Measurements from ENCODE around the gene LLPH. TPM values are rescaled to one million over a fixed set of nuclear protein-coding genes. Genes with fewer than 3 reads are reported as not detected.

The LLPH gene
- total and polyA plus RNA-seq, 2 of the 13 experiments (the other 11 are each of a cell fraction or from before 2014, with no cell fraction given), result 4.2 to 25.6 TPM

DNA sequence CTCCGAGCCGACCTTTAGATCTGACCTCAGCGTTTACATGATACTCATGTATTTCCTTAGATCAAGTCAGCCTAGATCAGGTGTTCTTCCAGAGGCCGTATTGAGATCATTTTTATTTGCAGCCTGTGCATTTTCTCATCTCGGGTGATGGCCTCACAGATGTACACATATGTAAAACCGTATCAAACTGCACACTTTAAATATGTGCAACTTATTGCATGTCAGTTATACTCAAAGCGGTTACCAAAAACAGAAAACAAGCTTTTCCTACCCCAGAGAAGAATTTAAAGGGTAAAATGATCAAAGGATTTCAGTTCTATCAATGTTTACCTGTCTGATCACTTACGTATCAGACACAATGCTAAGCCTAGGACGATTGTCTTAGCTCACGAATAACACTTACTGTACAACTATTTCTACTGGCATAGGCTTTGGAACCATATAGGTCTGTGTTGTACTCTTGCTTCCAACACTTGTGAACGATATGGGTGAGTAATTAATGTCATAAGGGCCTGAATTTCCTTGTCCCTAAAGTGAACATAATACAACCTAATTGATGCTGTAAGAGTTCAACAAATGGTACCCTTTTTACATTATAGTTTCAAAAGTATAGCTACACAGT is 628 bp upstream of the LLPH start (continued):
- TF ChIP-seq ISL2 (CRISPR knock-in tag; IDR thresholded peaks at IDR 0.05), result 0 out of 2 replicates have a peak, but pooled peaks have one; percentile 3
- no peak for TF ChIP-seq RNF2 (conservative IDR thresholded peaks at IDR 0.05; ENCODE audit: low read depth)
- TF ChIP-seq, protein P1, sequence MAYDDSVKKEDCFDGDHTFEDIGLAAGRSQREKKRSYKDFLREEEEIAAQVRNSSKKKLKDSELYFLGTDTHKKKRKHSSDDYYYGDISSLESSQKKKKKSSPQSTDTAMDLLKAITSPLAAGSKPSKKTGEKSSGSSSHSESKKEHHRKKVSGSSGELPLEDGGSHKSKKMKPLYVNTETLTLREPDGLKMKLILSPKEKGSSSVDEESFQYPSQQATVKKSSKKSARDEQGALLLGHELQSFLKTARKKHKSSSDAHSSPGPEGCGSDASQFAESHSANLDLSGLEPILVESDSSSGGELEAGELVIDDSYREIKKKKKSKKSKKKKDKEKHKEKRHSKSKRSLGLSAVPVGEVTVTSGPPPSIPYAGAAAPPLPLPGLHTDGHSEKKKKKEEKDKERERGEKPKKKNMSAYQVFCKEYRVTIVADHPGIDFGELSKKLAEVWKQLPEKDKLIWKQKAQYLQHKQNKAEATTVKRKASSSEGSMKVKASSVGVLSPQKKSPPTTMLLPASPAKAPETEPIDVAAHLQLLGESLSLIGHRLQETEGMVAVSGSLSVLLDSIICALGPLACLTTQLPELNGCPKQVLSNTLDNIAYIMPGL (CRISPR knock-in tag; IDR thresholded peaks at IDR 0.05; ENCODE audit: borderline replicate concordance in 1 of 2, low read depth in 1 of 2), result no peak
- TF ChIP-seq, protein P2, sequence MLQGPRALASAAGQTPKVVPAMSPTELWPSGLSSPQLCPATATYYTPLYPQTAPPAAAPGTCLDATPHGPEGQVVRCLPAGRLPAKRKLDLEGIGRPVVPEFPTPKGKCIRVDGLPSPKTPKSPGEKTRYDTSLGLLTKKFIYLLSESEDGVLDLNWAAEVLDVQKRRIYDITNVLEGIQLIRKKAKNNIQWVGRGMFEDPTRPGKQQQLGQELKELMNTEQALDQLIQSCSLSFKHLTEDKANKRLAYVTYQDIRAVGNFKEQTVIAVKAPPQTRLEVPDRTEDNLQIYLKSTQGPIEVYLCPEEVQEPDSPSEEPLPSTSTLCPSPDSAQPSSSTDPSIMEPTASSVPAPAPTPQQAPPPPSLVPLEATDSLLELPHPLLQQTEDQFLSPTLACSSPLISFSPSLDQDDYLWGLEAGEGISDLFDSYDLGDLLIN (CRISPR knock-in tag; IDR thresholded peaks at IDR 0.05; ENCODE audit: borderline replicate concordance), result no peak
- no peak for TF ChIP-seq ZNF572 (CRISPR knock-in tag; IDR thresholded peaks at IDR 0.05)
- TF ChIP-seq ZNF3 (CRISPR knock-in tag; IDR thresholded peaks at IDR 0.05), result no peak
- TF ChIP-seq SP1 (IDR thresholded peaks at IDR 0.05), result no peak
- TF ChIP-seq SP1 (CRISPR knock-in tag; IDR thresholded peaks at IDR 0.05), result no peak
- TF ChIP-seq KLF11 (CRISPR knock-in tag; IDR thresholded peaks at IDR 0.05), result no peak
- TF ChIP-seq ZNF589 (CRISPR knock-in tag; conservative IDR thresholded peaks at IDR 0.05), result no peak
- no peak for TF ChIP-seq BORCS8-MEF2B (CRISPR knock-in tag; IDR thresholded peaks at IDR 0.05)
- no peak for TF ChIP-seq ZNF235 (CRISPR knock-in tag; IDR thresholded peaks at IDR 0.05; ENCODE audit: borderline replicate concordance)
- no peak for TF ChIP-seq ZNF564 (CRISPR knock-in tag; IDR thresholded peaks at IDR 0.05)
- TF ChIP-seq, protein P3, sequence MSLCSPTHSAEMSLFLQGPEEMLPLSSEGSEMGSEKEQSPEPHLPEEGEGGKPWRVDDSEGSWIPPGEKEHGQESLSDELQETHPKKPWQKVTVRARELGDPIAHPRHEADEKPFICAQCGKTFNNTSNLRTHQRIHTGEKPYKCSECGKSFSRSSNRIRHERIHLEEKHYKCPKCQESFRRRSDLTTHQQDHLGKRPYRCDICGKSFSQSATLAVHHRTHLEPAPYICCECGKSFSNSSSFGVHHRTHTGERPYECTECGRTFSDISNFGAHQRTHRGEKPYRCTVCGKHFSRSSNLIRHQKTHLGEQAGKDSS (CRISPR knock-in tag; IDR thresholded peaks at IDR 0.05; ENCODE audit: borderline replicate concordance, low read depth), result no peak
- TF ChIP-seq CCDC6 (CRISPR knock-in tag; IDR thresholded peaks at IDR 0.05), result no peak; the same call in 1 of the 2 replicates
- TF ChIP-seq, protein P4, sequence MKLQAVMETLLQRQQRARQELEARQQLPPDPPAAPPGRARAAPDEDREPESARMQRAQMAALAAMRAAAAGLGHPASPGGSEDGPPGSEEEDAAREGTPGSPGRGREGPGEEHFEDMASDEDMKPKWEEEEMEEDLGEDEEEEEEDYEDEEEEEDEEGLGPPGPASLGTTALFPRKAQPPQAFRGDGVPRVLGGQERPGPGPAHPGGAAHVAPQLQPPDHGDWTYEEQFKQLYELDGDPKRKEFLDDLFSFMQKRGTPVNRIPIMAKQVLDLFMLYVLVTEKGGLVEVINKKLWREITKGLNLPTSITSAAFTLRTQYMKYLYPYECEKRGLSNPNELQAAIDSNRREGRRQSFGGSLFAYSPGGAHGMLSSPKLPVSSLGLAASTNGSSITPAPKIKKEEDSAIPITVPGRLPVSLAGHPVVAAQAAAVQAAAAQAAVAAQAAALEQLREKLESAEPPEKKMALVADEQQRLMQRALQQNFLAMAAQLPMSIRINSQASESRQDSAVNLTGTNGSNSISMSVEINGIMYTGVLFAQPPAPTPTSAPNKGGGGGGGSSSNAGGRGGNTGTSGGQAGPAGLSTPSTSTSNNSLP (IDR thresholded peaks at IDR 0.05; ENCODE audit: low read depth, low read length), result 0 out of 2 replicates have a peak, but pooled peaks have one; percentile 6
- TF ChIP-seq SOX5 (CRISPR knock-in tag; IDR thresholded peaks at IDR 0.05; ENCODE audit: borderline replicate concordance), result no peak
- TF ChIP-seq, protein P5, sequence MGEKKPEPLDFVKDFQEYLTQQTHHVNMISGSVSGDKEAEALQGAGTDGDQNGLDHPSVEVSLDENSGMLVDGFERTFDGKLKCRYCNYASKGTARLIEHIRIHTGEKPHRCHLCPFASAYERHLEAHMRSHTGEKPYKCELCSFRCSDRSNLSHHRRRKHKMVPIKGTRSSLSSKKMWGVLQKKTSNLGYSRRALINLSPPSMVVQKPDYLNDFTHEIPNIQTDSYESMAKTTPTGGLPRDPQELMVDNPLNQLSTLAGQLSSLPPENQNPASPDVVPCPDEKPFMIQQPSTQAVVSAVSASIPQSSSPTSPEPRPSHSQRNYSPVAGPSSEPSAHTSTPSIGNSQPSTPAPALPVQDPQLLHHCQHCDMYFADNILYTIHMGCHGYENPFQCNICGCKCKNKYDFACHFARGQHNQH (CRISPR knock-in tag; IDR thresholded peaks at IDR 0.05), result no peak
- no peak for TF ChIP-seq ISX (CRISPR knock-in tag; conservative IDR thresholded peaks at IDR 0.05)
- TF ChIP-seq ZNF546 (CRISPR knock-in tag; conservative IDR thresholded peaks at IDR 0.05), result no peak
